ENCODE data around the gene UBE2F.

Gene UBE2F

DNA sequence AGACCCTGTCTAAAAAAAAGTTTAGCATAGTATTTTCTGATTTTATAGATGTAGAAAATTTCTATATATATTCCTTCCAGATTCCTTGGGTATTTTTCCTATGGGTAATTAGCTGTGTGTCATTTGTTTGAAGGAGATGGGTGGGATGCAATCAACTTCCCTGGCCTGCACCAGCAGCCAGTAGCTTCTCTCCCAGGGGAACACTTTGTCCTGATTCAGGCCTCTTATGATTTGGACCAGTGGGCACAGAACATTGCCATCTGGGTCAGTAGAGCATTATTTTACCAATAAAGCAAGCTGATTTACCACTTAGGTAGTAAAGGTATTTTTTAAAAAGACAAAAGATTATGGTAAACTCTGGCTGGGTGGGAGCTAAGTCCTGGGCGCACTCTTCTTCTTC is 26.9 kb downstream of the UBE2F start:
- TF ChIP-seq EZH2 (IDR thresholded peaks at IDR 0.05; ENCODE audit: borderline replicate concordance, low read depth, low read length, severe bottlenecking), result no peak
- TF ChIP-seq, protein P1, sequence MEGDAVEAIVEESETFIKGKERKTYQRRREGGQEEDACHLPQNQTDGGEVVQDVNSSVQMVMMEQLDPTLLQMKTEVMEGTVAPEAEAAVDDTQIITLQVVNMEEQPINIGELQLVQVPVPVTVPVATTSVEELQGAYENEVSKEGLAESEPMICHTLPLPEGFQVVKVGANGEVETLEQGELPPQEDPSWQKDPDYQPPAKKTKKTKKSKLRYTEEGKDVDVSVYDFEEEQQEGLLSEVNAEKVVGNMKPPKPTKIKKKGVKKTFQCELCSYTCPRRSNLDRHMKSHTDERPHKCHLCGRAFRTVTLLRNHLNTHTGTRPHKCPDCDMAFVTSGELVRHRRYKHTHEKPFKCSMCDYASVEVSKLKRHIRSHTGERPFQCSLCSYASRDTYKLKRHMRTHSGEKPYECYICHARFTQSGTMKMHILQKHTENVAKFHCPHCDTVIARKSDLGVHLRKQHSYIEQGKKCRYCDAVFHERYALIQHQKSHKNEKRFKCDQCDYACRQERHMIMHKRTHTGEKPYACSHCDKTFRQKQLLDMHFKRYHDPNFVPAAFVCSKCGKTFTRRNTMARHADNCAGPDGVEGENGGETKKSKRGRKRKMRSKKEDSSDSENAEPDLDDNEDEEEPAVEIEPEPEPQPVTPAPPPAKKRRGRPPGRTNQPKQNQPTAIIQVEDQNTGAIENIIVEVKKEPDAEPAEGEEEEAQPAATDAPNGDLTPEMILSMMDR (IDR thresholded peaks at IDR 0.05; ENCODE audit: borderline replicate concordance, extremely low read depth, low read length, poor library complexity, severe bottlenecking), result no peak
- Histone ChIP-seq H3K27ac (ENCODE audit: low read length) (no peak overlapping the region), H4K20me1 (ENCODE audit: insufficient read depth, low read length) (no peaks in the 10 kb centered on the region), H3K4me2 (ENCODE audit: insufficient read depth, low read length) (no peak overlapping the region), H3K4me3 (ENCODE audit: low read depth in 1 of 2, low read length in 2 of 2) (no peak overlapping the region), H3K79me2 (ENCODE audit: insufficient read depth, low read length) (no peaks in the 10 kb centered on the region), H3K36me3 (ENCODE audit: insufficient read depth, low read length) (peaks cover 6% of the 10 kb centered on the region), H3K4me1 (ENCODE audit: insufficient read depth, low read length) (no peaks in the 10 kb centered on the region), H3K27me3 (ENCODE audit: insufficient read depth, low read length, poor library complexity) (no peaks in the 10 kb centered on the region), H3K9me3 (ENCODE audit: insufficient read depth, low read length, severe bottlenecking) (no peaks in the 10 kb centered on the region), H3K9ac (ENCODE audit: low read depth, low read length) (no peak overlapping the region), H2AFZ (ENCODE audit: low read depth, low read length) (no peak overlapping the region)
- ATAC-seq (ENCODE audit: insufficient read depth, low read depth) (no peak), DNase-seq (no peak)

DNA sequence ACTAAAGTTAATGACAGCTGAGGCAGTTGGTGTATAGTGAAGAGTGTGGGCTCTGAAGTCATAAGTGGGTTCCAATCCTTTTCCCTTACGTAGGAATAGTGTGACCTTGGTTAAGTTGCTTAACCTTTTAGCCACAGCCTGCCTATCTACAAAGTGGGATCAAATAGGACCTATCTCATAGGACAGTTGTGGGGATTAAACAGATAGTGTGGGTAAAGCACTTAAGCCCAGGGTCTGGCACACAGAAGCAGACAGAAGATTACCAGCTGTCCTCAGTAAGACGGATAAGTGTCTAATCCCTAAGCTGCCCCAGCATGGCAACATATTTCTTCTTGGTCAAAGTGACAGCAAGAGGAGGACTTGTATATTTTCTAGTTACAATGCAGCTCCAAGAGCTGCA is 28.2 kb downstream of the UBE2F start:
- Histone ChIP-seq H3K4me1 (ENCODE audit: insufficient read depth, low read length) (no peaks in the 10 kb centered on the region), H3K9me3 (ENCODE audit: insufficient read depth, low read length, severe bottlenecking) (peaks cover 3% of the 10 kb centered on the region), H3K9ac (ENCODE audit: low read depth, low read length) (no peak overlapping the region), H3K36me3 (ENCODE audit: insufficient read depth, low read length) (peaks cover 6% of the 10 kb centered on the region), H3K79me2 (ENCODE audit: insufficient read depth, low read length) (no peaks in the 10 kb centered on the region), H3K4me2 (ENCODE audit: insufficient read depth, low read length) (no peak overlapping the region), H3K27ac (ENCODE audit: low read length) (no peak overlapping the region), H2AFZ (ENCODE audit: low read depth, low read length) (no peak overlapping the region), H4K20me1 (ENCODE audit: insufficient read depth, low read length) (no peaks in the 10 kb centered on the region), H3K27me3 (ENCODE audit: insufficient read depth, low read length, poor library complexity) (no peaks in the 10 kb centered on the region), H3K4me3 (ENCODE audit: low read depth in 1 of 2, low read length in 2 of 2) (no peak overlapping the region)
- no peak for TF ChIP-seq EZH2 (IDR thresholded peaks at IDR 0.05; ENCODE audit: borderline replicate concordance, low read depth, low read length, severe bottlenecking)
- TF ChIP-seq, protein P1 (IDR thresholded peaks at IDR 0.05; ENCODE audit: borderline replicate concordance, extremely low read depth, low read length, poor library complexity, severe bottlenecking), result no peak
- no peak for DNase-seq
- no peak for ATAC-seq (ENCODE audit: insufficient read depth, low read depth)

DNA sequence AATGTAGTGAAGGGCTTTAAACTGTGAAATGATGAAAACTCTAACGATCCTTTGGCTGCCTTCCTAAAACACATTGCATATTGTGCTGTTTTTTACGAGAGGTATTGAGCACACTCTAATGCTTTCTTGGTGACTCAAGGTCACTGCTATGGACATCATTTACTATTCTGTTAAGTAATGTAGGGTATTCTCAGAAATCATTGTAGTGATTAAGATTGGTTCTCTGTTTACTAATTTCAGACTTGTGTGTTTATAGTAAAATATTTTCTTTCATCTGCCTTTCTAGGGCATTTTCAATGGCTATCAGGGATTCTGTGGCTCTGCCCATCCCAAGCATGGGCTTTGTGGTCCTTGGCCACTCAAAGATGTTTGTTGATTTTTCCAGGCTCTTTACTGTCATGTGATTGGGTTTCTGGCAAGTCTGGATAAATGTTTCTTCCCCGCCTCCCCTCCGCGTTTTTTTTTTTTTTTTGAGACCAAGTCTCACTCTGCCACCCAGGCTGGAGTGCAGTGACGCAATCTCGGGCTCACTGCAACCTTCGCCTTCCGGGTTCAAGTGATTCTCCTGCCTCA is 29.3 kb downstream of the UBE2F start:
- no peaks in the 10 kb centered on the region for H3K79me2 ChIP-seq (ENCODE audit: insufficient read depth, low read length)
- DNase-seq, result no peak
- no peaks in the 10 kb centered on the region for H4K20me1 ChIP-seq (ENCODE audit: insufficient read depth, low read length)
- no peak for ATAC-seq (ENCODE audit: insufficient read depth, low read depth)
- no peaks in the 10 kb centered on the region for H3K27me3 ChIP-seq (ENCODE audit: insufficient read depth, low read length, poor library complexity)
- no peak overlapping the region for H3K9ac ChIP-seq (ENCODE audit: low read depth, low read length)
- H3K4me3 ChIP-seq (ENCODE audit: low read depth in 1 of 2, low read length in 2 of 2), result no peak overlapping the region
- H3K9me3 ChIP-seq (ENCODE audit: insufficient read depth, low read length, severe bottlenecking), result peaks cover 3% of the 10 kb centered on the region
- no peak for TF ChIP-seq EZH2 (IDR thresholded peaks at IDR 0.05; ENCODE audit: borderline replicate concordance, low read depth, low read length, severe bottlenecking)
- TF ChIP-seq, protein P1 (IDR thresholded peaks at IDR 0.05; ENCODE audit: borderline replicate concordance, extremely low read depth, low read length, poor library complexity, severe bottlenecking), result no peak
- no peak overlapping the region for H3K27ac ChIP-seq (ENCODE audit: low read length)
- peaks cover 6% of the 10 kb centered on the region for H3K36me3 ChIP-seq (ENCODE audit: insufficient read depth, low read length)
- H3K4me1 ChIP-seq (ENCODE audit: insufficient read depth, low read length), result no peaks in the 10 kb centered on the region
- H2AFZ ChIP-seq (ENCODE audit: low read depth, low read length), result no peak overlapping the region
- no peak overlapping the region for H3K4me2 ChIP-seq (ENCODE audit: insufficient read depth, low read length)

Measured in DND-41 (cell line).